NCI-H524 treated with DMSO at 0.1 percent for 48 hours (cell line): Measurements from ENCODE around the gene OXNAD1.

Experiments used
- DNase-seq: peaks from one replicate; lab custom pipeline; 2025; lab: John Stamatoyannopoulos, UW

Gene OXNAD1

DNA sequence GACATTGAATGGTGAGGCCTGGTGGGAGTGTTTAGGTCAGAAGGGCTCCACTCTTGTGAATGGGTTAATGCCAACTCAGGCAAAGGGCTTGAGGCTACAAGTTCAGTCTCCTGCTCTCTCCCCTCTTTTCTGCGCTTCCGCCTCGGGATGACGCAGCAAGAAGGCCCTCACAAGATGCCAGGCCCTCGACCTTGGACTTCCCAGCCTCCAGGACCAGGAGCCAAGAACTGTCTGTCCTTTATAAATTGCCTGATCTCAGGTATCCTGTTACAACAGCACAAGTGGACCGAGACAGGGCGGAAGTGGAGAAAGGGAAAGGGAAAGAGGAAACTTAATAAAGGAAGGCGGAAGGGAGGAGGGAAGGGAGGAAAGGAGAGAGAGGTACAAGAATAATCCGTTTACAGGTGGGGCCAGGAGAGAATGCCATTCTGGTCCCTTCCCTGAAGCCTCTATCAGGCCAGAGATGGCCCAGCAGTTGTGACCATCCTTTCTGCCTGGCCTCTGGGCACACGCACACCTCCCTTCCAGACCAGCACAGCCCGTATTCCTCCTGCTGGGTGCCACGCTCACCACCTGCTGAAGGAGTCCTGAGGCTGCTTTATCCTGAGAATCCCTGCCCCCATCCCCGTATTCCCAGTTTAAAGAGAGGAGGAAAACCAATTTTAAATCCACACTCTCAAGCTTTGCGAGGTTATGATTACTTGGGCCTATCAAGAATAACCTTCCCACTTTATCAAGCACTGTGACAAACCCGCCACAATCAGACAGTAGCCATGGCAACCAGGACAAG is 64.2 kb downstream of the OXNAD1 start:
- no peak for DNase-seq

DNA sequence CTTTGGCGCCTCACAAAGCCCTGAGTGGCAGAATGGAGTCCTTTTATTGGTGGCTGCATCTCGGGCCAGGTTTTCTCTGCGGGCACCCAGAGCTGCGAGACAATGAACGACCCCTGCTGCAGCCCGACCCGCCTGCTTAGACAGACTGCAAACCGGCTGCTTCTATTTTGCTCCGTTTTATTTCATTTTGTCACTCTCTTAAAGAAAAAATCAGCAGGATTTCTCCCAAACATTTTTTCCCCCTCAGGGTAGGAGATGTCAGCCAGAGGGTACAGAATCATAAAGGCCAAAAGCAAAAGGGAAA is 64.8 kb downstream of the OXNAD1 start:
- DNase-seq, result no peak

DNA sequence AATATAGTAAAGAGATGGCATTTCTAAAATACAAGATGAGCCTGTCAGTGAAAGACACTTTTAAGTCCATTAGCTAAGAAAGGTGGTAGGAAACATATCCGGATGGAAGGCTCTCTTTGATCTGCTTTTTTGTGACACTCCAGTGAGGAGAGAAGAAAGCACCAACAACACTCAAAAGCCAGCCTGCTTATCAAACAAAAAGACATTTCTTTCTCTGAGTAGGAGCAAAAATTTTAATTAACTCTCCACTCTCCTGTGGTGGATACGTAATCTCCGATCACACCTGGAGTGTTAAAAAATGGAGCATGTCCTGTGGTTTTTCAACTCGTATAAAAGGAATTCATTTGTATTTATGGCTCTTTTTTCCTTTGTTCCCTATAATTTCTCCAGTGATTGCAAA is 65.3 kb downstream of the OXNAD1 start:
- no peak for DNase-seq

DNA sequence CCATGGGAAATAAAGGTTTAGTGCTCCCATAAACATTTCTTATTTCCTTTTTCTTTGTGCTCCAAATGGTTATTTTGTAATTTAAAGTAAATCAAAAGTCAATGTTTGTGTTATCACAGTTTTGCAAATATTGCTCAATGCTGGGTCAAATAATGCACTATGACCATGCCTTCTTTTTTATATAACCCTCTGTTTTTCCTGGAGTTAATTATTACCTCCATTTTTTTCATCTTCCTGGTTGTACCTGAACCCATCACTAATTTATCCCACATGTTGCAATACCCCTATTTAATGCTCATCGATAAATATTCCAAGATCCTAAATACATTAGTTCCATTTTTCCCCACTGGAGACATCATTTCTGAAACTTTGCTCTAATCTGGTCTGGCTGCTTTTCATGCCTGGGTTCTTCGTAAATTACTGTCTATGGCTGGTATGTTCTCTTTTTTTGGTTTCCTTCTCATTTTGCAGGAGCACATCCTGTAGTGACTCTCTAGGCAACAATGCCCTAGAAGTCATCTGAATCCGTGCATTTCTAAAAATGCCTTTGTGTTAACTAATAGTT is 66.4 kb downstream of the OXNAD1 start:
- no peak for DNase-seq

DNA sequence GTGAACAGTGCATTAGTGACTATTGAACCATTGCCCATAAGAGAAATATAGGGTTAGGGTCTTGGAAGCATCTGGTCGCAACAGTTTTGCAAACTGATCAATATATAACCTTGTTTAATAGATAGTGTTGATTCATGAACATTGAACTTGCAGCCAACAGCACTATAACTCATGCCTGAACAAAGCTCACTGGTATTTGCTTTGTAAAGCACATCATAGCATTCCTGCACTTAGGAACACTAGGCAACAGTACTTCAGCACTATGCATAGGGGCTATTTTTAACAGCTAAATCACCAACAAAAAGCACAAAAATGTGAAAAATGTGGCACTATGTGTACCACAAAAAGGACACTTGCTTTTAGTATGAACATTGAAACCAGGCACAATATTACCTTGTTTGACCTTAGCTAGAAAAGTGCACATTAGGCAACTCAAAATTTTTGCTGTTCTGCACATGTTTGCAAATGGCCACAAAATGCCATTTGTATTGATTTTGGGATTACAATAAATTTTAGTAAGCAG is 68.0 kb downstream of the OXNAD1 start:
- no peak for DNase-seq

DNA sequence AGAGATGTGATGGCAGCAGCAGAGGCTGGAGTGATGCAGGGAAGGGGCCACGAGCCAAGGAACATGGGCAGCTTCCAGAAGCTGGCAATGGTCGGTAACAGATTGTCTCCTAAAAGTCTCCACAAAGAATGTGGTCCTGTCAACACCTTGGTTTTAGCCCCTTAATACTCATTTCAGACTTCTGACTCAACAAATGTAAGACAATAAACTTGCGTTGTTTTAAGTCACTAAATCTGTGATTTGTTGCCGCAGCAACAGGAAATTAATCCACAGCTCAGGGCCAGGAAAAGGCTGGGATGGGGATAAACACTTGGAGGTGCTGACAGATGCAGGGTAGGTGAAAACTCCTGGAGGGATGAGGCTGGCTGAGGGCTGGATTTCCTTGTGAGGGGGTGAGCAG is 69.9 kb downstream of the OXNAD1 start:
- no peak for DNase-seq

DNA sequence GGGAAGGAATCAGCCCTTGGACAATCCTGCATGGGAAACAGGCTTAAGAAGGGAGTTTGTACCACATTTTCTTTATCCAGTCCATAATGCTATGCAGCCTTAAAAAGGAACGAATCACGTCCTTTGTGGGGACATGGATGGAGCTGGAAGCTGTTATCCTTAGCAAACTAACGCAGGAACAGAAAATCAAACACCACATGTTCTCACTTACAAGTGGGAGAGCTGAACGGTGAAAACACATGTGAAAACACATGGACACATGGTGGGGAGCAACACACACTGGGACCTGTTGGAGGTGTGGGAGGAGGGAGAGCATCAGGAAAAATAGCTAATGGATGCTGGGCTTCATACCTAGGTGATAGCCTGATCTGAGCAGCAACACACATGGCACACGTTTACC is 70.3 kb downstream of the OXNAD1 start:
- DNase-seq, result no peak

DNA sequence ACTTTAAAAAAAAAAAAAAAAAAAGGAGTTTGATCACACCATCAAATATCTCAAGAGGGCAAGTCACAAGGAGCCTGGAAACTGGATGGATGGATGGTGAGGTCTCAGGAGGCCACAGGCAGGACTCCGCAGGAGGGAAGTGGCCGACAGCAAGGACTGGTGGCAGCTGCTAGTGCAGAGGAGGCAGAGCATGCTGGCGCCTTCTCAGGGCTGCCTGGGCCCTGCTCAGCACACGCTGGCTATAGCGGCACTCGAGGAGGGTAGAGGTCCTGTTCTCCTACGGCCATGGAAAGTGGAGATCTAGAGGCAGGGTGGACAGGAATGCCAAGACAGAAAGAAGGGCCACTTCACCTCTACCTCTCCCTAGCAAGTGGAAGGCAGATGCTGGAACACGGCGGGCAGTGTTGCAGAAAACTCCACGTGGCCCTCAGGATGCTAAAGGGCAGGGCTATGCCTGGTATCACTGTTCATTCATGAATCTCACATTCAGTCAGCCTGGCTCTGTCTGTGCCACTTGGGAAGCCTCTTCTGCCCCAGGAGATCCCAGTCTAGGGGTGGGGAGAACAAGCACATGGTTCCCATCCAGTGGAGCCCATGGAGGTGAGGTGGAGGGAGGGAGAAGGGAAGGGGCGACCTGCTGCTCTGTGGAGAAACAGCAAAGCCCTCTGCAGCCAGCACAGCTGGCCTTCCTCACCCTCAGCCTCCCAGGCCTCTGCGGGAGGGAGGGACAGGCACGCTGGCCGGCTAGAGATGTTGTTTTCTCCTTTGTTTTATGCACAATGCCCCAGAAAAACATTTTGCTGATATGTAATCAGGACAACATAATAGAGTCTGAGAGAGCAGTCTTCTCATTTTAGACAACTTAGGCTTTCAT is 71.0 kb downstream of the OXNAD1 start:
- DNase-seq, result no peak

DNA sequence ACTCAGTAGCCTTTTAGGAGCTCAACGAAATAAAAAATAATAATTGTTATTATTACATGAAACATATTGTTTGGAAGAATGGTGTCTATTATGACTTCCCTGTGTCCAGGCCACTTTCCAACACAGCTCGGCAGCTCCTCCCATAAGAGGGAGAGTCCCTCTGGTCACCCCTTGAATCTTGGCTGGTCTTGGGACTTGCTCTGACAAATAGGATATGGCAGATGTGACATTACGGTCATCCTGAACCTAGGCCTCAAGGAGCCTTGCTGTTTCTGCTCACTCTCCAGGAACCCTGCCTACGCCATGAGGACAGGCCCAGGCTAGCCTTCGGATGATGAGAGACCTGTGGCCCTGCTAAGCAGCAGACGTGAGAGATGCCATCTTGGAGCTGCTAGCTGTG is 71.8 kb downstream of the OXNAD1 start:
- DNase-seq, result no peak

DNA sequence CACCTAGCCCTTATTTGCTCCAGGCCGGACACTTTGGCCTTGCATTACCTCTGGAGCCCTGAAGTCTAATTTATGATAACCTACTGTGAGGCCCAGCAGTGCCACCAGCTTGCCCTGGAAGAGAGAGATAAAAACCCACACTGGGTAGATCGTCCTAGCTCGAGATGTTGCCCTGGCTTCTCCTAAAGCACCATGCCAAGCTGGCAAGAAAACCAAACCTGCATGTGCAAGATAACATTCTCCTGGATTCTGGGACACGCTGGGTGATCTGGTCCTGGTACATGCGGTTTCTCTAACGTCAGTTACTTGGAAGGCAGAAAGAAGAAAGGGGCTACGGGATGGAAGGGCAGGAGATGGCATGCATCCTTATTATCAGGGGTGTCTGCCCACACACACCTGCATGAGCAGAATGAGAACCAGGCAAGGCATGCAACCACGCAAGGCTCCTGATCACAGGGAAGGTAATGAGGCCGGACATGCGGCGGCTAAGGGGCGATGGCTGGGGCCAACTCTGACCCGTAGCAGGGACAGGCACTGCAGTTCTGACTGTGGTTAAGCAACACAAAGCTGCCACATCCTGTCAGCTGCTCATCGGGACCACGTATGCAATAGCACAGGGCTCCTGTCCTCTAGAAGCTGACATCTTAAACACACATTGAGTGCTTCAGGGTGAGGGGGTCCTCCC is 73.0 kb downstream of the OXNAD1 start:
- no peak for DNase-seq

DNA sequence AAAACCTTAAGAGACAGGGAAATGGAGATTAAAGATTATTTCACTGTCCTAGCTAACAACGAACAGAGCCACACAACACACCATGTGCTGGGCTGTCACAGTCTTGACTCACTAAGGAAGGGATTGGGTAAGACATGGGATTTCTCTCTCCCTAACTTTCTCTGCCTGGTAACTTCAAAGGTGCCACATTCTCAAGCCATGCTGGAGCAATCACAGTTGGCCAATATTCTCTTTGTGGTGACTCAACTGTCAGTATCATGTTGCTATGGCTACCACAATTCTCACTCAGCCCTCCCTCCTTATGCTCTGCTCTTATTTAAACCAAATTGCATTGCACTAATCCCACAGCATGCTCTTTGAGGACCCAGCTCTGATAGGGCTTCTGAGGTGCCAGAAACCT is 74.0 kb downstream of the OXNAD1 start:
- DNase-seq, result peak; percentile 51

DNA sequence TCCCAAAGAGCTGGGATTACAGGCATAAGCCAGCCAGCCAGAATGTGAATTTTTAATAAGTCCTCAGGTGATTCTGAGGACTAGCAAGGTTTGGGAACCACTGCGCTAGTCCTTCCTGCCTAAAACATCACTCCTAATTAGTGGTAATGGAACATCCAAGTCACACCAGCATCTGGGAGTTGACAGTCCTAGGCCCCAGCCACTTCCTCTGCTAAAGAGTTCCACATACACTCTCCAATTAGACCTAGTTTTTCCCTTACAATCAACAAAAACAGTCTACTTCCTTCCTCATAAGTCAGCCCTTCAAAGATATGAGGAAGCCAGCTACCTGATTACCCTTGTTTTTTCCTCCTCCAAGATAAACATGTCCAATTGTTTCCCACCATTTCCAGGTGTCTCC is 78.1 kb downstream of the OXNAD1 start:
- no peak for DNase-seq

DNA sequence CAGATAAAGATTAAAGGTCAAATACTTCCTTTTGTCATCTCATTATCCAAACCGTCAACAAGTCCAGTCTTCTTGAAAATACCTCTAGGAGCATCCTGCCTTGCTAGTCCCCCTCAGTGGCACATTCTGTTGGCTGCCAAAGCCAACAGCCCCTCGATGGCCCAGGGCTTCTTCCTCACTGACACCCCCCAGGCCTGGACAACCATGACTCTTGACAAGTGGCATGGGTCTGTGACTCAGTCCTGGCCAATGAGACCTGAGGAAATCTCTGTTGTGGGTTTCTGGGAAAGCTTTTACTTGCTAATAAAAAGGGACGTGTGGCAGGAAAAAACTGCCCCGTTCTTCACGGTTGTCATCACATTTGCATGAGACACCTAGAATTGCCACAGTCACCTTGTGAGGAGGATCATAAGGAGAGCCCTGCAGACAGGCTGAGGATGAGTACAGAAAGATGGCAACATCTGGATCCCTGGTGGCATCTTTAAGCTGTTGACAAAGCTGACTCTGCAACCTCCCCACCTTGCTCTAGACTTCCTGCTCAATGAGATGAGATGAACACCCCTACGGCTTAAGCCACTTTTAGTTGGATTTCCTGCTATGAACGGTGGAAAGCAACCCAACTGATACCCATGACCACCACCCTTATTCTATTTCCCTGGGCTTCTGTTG is 81.5 kb downstream of the OXNAD1 start:
- DNase-seq, result no peak

DNA sequence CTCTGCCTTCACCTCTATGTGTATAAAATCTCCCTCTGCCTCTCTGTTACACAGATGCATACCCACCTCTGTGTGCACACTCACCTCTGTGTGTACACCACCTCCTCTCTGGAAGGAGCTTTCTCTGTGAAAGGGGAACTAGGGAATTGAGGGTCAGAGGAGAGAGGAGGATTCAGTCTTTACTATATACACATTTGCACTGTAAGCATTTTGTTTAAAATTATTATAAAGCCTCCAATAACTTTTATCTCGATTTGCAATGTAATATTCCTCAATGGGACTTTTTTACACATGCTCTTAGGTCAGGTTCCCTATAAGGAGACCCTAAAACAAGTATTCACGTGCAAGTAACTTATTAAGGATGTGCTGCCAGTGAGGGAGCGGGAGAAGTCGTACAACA is 82.5 kb downstream of the OXNAD1 start:
- no peak for DNase-seq

DNA sequence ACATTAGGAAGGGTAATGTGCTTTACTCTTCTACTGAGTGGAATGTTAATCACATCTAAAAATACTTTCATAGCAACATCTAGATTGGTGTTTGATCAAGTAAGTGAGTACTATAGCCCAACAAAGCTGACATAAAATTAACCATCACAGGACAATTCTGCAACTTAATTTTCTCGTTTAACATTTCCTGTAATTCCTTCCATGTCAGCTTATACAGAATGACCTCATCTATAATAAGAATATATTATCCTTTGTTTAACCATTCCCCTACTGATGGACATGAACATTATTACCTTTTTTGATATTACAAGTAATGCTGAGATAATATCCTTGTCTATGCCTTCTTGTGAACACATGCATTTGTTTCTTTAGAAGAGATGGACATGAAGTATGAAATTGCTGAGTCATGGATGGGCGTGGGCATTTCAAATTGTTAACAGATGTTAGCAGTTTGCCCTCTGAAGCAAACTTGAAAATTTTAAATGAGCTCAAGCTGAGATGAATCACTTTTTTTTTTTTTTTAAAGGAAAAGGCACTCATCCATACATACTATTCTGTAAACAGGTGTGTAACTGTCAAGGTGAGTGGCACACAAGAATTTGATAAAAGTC is 85.1 kb downstream of the OXNAD1 start:
- DNase-seq, result no peak

DNA sequence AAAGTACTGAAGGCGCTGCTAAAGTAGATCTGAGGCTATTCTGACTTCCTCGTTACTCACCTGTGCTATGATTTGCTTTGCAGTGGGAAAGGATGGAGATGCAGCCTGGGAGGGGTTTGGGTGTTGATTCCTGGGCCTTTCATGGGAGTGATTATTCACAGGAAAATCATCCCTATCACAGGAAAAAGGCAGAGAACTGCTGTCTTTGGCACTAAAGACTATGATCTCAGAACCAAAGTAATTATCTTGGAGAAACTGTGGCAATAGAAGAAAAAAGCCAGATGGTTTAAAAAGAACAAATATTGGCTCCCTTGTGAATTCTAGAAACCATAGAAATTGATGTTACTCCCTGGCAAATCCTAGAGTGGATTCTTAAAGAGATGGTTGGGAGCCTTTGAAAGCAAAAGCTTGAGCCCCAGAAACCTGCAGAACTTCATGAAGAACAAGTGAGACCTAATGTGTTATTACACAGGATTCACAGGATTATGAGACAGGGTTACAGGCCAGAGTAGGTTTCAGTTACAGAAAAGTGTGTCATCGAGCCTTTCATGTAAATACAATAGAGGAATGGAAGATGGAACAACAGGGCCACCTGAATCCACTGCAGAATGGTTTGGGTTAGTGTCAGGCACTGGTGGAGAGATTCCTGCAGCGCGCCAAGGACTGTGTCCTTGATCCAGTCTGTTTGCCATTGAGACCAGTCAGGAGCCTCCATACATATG is 85.7 kb downstream of the OXNAD1 start:
- DNase-seq, result no peak

DNA sequence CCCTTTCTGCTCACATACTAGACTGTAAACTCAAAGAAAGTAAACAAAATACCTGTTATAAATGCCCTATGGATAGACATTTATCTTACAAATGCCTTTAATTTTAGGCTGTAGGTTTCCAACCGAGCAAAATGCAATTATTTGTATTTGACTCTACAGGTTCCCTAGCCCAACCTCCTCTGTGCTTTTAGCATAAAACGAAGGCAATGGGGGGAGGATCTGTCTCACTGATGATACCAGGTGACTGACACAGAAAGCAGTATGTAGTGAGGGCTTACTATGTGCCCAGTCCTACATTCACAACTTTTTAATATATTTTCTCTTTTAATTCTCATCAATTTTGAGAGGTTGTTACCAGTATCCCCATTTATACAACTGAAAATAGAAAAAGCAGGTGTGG is 87.4 kb downstream of the OXNAD1 start:
- DNase-seq, result no peak

DNA sequence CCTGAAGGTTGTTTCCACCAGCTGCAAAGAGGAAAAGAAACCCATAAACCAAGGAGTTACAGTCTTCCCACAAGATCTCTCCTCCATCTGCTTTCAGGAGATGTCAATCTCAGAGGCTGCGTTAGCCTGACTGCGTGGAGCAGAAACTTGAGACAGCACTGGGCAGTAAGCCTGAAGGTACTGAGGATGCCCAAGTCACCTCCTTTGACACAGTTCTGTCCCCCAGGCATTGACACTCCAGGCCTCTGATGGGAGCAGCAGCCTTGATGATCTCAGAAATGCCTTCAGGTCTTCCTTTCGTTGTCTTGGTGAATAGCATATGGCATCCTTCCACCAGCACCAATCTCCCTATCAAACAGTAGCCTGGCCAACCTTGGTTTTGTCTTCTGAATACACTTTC is 89.3 kb downstream of the OXNAD1 start:
- DNase-seq, result no peak
